Liver (tissue), 9 donors: ENCODE measurements around the gene ZNF530. TPM values are rescaled to one million over a fixed set of nuclear protein-coding genes. Genes with fewer than 3 reads are reported as not detected.
A peak's percentile ranks its signal among the peaks of the same experiment; 100 is the strongest.

ENCODE experiments used
- DNase-seq: peaks from one replicate; pipeline ENCODE4 v3.0.0-alpha.2; 2017; ENCODE audit warnings: low spot score
- H3K27ac ChIP-seq, 2 donors: one replicate each; pipeline ENCODE4 v1.7.0; 2013; ENCODE audit warnings: inconsistent platforms in 2 of 2, low read length in 2 of 2, control low read depth in 1 of 2, low read depth in 1 of 2, mild to moderate bottlenecking in 1 of 2
- H3K27me3 ChIP-seq, 4 donors: one replicate each; pipeline versions ENCODE4 v1.6.1 to v1.7.0; 2013; ENCODE audit warnings: low read length in 3 of 4, inconsistent platforms in 1 of 4, mild to moderate bottlenecking in 1 of 4, moderate library complexity in 1 of 4; ENCODE audit not compliant: control insufficient read depth in 4 of 4, insufficient read depth in 4 of 4
- H3K36me3 ChIP-seq, 4 donors: one replicate each; pipeline versions ENCODE4 v1.6.1 to v1.7.0; 2013; ENCODE audit warnings: low read length in 3 of 4, mild to moderate bottlenecking in 3 of 4, low read depth in 1 of 4, moderate library complexity in 1 of 4; ENCODE audit not compliant: control insufficient read depth in 4 of 4, insufficient read depth in 3 of 4
- H3K4me1 ChIP-seq, 4 donors: one replicate each; pipeline versions ENCODE4 v1.6.1 to v1.7.0; 2013; ENCODE audit warnings: low read length in 3 of 4, mild to moderate bottlenecking in 3 of 4, moderate library complexity in 1 of 4; ENCODE audit not compliant: control insufficient read depth in 4 of 4, insufficient read depth in 4 of 4
- H3K4me3 ChIP-seq, 3 donors: one replicate each; pipeline versions ENCODE4 v1.6.1 to v1.7.0; 2013; ENCODE audit warnings: low read length in 3 of 3, control low read depth in 1 of 3, low read depth in 1 of 3, mild to moderate bottlenecking in 1 of 3
- H3K9ac ChIP-seq, 2 donors: one replicate each; pipeline ENCODE4 v1.7.0; 2013; ENCODE audit warnings: low read length in 2 of 2, mild to moderate bottlenecking in 2 of 2, moderate library complexity in 2 of 2, control low read depth in 1 of 2, low read depth in 1 of 2
- H3K9me3 ChIP-seq, 4 donors: one replicate each; pipeline versions ENCODE4 v1.6.1 to v1.7.0; 2013; ENCODE audit warnings: low read length in 3 of 4; ENCODE audit not compliant: control insufficient read depth in 4 of 4
- ATF3 ChIP-seq: IDR thresholded peaks from 2 replicates; pipeline ENCODE4 v1.6.1; 2016; ENCODE audit warnings: antibody characterized with exemption
- CTCF ChIP-seq: fragments of 150-350 bp; IDR thresholded peaks from 2 replicates; pipeline ENCODE4 v1.5.1; 2017; ENCODE audit warnings: improper control_type of control experiment, low read depth, low read length; ENCODE audit not compliant: missing input control
- EGR1 ChIP-seq, 2 donors: IDR thresholded peaks; 2 replicates each; pipeline ENCODE4 v1.6.1; 2016 to 2018; ENCODE audit warnings: antibody characterized with exemption in 2 of 2, low read depth in 2 of 2
- FOXA1 ChIP-seq: IDR thresholded peaks from 2 replicates; pipeline ENCODE4 v1.6.1; 2016; ENCODE audit warnings: antibody characterized with exemption
- FOXA2 ChIP-seq: IDR thresholded peaks from 2 replicates; pipeline ENCODE4 v1.6.1; 2016; ENCODE audit warnings: antibody characterized with exemption
- GABPA ChIP-seq, 2 donors: IDR thresholded peaks in 1 of 2; conservative IDR thresholded peaks in 1 of 2; 2 replicates each; pipeline ENCODE4 v1.6.1; 2016; ENCODE audit warnings: antibody characterized with exemption in 2 of 2, mild to moderate bottlenecking in 1 of 2, moderate library complexity in 1 of 2
- JUND ChIP-seq, 2 donors: IDR thresholded peaks; 2 replicates each; pipeline ENCODE4 v1.6.1; 2016; ENCODE audit warnings: antibody characterized with exemption in 2 of 2
- MAX ChIP-seq: IDR thresholded peaks from 2 replicates; pipeline ENCODE4 v1.6.1; 2016; ENCODE audit warnings: antibody characterized with exemption
- NR2F2 ChIP-seq: IDR thresholded peaks from 2 replicates; pipeline ENCODE4 v1.6.1; 2016; ENCODE audit warnings: antibody characterized with exemption
- RAD21 ChIP-seq, 2 donors: IDR thresholded peaks; 2 replicates each; pipeline ENCODE4 v1.6.1; 2016; ENCODE audit warnings: antibody characterized with exemption in 2 of 2, mild to moderate bottlenecking in 2 of 2
- REST ChIP-seq: IDR thresholded peaks from 2 replicates; pipeline ENCODE4 v1.6.1; 2016; ENCODE audit warnings: antibody characterized with exemption, mild to moderate bottlenecking
- RXRA ChIP-seq, 2 donors: IDR thresholded peaks; 2 replicates each; pipeline ENCODE4 v1.6.1; 2017 to 2018; ENCODE audit warnings: antibody characterized with exemption in 2 of 2, mild to moderate bottlenecking in 1 of 2
- SP1 ChIP-seq: IDR thresholded peaks from 2 replicates; pipeline ENCODE4 v1.6.1; 2018; ENCODE audit warnings: antibody characterized with exemption, mild to moderate bottlenecking
- TAF1 ChIP-seq: conservative IDR thresholded peaks from 2 replicates; pipeline ENCODE4 v1.6.1; 2016; ENCODE audit warnings: antibody characterized with exemption, mild to moderate bottlenecking
- YY1 ChIP-seq: IDR thresholded peaks from 2 replicates; pipeline ENCODE4 v1.6.1; 2016; ENCODE audit warnings: antibody characterized with exemption, mild to moderate bottlenecking
- ZBTB33 ChIP-seq: IDR thresholded peaks from 2 replicates; pipeline ENCODE4 v1.6.1; 2016; ENCODE audit warnings: antibody characterized with exemption
- WGBS: extraction: QIAGEN DNeasy Blood & Tissue Kit; methylation state at CpG from one replicate; pipeline ENCODE4 v1.1.7; 2013; 5-methylcytosine and 5-hydroxymethylcytosine counted together
- polyA plus RNA-seq, 2 donors: library from polyadenylated mRNA; stranded (reverse) in 1 of 2; unstranded in 1 of 2; fragments of 200-250 nt in 1 of 2; fragments of >200 nt in 1 of 2; fragmentation: Nextera tagmentation in 1 of 2; extraction: Ambion mirVana in 1 of 2; gene quantifications; one replicate each; pipeline versions ENCODE4 v1.2.1 to v1.2.3, GENCODE V29; 2013 to 2015
- total RNA-seq, 2 donors: library from RNA; depleted of rRNA; stranded (reverse); fragments of >200 nt; gene quantifications; one replicate each; pipeline ENCODE4 v1.2.3, GENCODE V29; 2014
- donor health status: healthy.
- donor health status: healthy.
- donor health status: healthy.
- donor health status: healthy.
- donor health status: healthy.

Gene ZNF530
- total and polyA plus RNA-seq, 4 donors, result 0.86 to 7.1 (median 1.4) TPM

- TF ChIP-seq NR2F2, result no peak
- TF ChIP-seq TAF1, result no peak
- TF ChIP-seq FOXA1, result no peak
Observed at GRCh38 chr19:57648331-57649003, 48.8 kb downstream of the ZNF530 start (continued).

- DNase-seq, result no peak
- Histone ChIP-seq H3K4me1 (no peaks in the 10 kb centered on the region), H3K4me3 (peak overlapping the region in 2 of 3 donors; percentile 18 to 34), H3K27me3 (no peaks in the 10 kb centered on the region), H3K36me3 (no peaks in the 10 kb centered on the region), H3K9me3 (peaks cover 11 to 68% (median 48%) of the 10 kb centered on the region in 4 donors), H3K9ac (no peak overlapping the region), H3K27ac (no peak overlapping the region)
- WGBS, result 34% methylated on average over 6 of the region's 6 CpGs
- TF ChIP-seq TAF1 (no peak), YY1 (no peak), GABPA (IDR thresholded peaks at IDR 0.05 in 1 of 2, conservative IDR thresholded peaks at IDR 0.05 in 1 of 2) (no peak), NR2F2 (no peak), SP1 (no peak)
Observed at GRCh38 chr19:57651654-57651996, 51.9 kb downstream of the ZNF530 start.

GRCh38 chr19:57653689-57654088, 54.0 kb downstream of the ZNF530 start:
- Histone ChIP-seq H3K9me3 (peaks cover 12 to 53% (median 38%) of the 10 kb centered on the region in 4 donors), H3K27ac (no peak overlapping the region), H3K27me3 (no peaks in the 10 kb centered on the region), H3K4me1 (no peaks in the 10 kb centered on the region), H3K4me3 (peak overlapping the region in 1 of 3 donors; percentile 9), H3K9ac (no peak overlapping the region), H3K36me3 (no peaks in the 10 kb centered on the region)
- WGBS, result 81% methylated on average over 2 of the region's 2 CpGs
- no peak for DNase-seq
- TF ChIP-seq MAX (no peak), FOXA2 (no peak), FOXA1 (no peak), RXRA (IDR thresholded peaks at IDR 0.05) (no peak), JUND (IDR thresholded peaks at IDR 0.05) (no peak), ZBTB33 (no peak), NR2F2 (no peak), SP1 (no peak), RAD21 (IDR thresholded peaks at IDR 0.05) (no peak), CTCF (no peak), EGR1 (IDR thresholded peaks at IDR 0.05; ENCODE audit: low read depth in 2 of 2) (no peak), ATF3 (no peak), REST (no peak)
